Neural crest cell (in vitro differentiated cells): Measurements from ENCODE around the gene CANT1. TPM values are rescaled to one million over a fixed set of nuclear protein-coding genes. Genes with fewer than 3 reads are reported as not detected.

Experiments
- DNase-seq: peaks from one replicate; pipeline ENCODE4 v3.0.0; 2021; ENCODE audit warnings: low read depth, mixed read lengths, low spot score
- H3K27ac Mint-ChIP-seq: one replicate; pipeline ENCODE4 v1.8.0; 2021; ENCODE audit warnings: mild to moderate bottlenecking, mixed read lengths; ENCODE audit not compliant: unreplicated experiment
- H3K27me3 Mint-ChIP-seq: 2 replicates; pipeline ENCODE4 v1.8.0; 2021; ENCODE audit warnings: low read depth, mild to moderate bottlenecking, mixed read lengths
- H3K36me3 Mint-ChIP-seq: 2 replicates; pipeline ENCODE4 v1.8.0; 2021; ENCODE audit warnings: low read depth, mild to moderate bottlenecking, mixed read lengths
- H3K4me1 Mint-ChIP-seq: 2 replicates; pipeline ENCODE4 v1.8.0; 2021; ENCODE audit warnings: mixed read lengths
- H3K4me3 Mint-ChIP-seq: one replicate; pipeline ENCODE4 v1.8.0; 2021; ENCODE audit warnings: mild to moderate bottlenecking, mixed read lengths
- H3K9me3 Mint-ChIP-seq: 2 replicates; pipeline ENCODE4 v1.8.0; 2021; ENCODE audit warnings: mixed read lengths
- CTCF ChIP-seq: fragments of 200-600 bp; sonication (generic); conservative IDR thresholded peaks from 2 replicates; pipeline ENCODE4 v1.5.0; 2021; ENCODE audit warnings: antibody characterized with exemption, mild to moderate bottlenecking
- total RNA-seq: library from RNA; stranded (reverse); gene quantifications from 2 replicates; pipeline ENCODE4 v1.2.1, GENCODE V29; 2021

Gene CANT1
- total RNA-seq, 1 donor from 2014 or later, result 63.8 TPM

- Mint-ChIP-seq H3K4me3 (no peak overlapping the region), H3K36me3 (no peaks in the 10 kb centered on the region), H3K4me1 (no peaks in the 10 kb centered on the region), H3K27ac (no peak overlapping the region), H3K27me3 (peaks cover 5% of the 10 kb centered on the region), H3K9me3 (peaks cover 3% of the 10 kb centered on the region)
- DNase-seq, result no peak
- no peak for TF ChIP-seq CTCF
These were observed 42.6 kb upstream of the CANT1 start for GRCh38 chr17:79052131-79052530.

- no peak for TF ChIP-seq CTCF
- H3K36me3 Mint-ChIP-seq, result no peaks in the 10 kb centered on the region
- no peak for DNase-seq
- no peak overlapping the region for H3K27ac Mint-ChIP-seq
- H3K4me1 Mint-ChIP-seq, result no peaks in the 10 kb centered on the region
- no peak overlapping the region for H3K4me3 Mint-ChIP-seq
- H3K9me3 Mint-ChIP-seq, result peaks cover 3% of the 10 kb centered on the region
- H3K27me3 Mint-ChIP-seq, result peaks cover 5% of the 10 kb centered on the region
These were observed 41.7 kb upstream of the CANT1 start for GRCh38 chr17:79051306-79051705.

GRCh38 chr17:79050551-79050950 is 41.0 kb upstream of the CANT1 start:
- no peak overlapping the region for H3K27ac Mint-ChIP-seq
- no peak for TF ChIP-seq CTCF
- no peaks in the 10 kb centered on the region for H3K36me3 Mint-ChIP-seq
- H3K4me3 Mint-ChIP-seq, result no peak overlapping the region
- no peak for DNase-seq
- peaks cover 3% of the 10 kb centered on the region for H3K9me3 Mint-ChIP-seq
- peaks cover 5% of the 10 kb centered on the region for H3K4me1 Mint-ChIP-seq
- peaks cover 10% of the 10 kb centered on the region for H3K27me3 Mint-ChIP-seq

GRCh38 chr17:79049821-79050220 is 40.3 kb upstream of the CANT1 start:
- Mint-ChIP-seq H3K4me1 (peaks cover 5% of the 10 kb centered on the region), H3K36me3 (no peaks in the 10 kb centered on the region)

GRCh38 chr17:79048826-79049755 is 39.5 kb upstream of the CANT1 start:
- Mint-ChIP-seq H3K4me1 (peaks cover 5% of the 10 kb centered on the region), H3K9me3 (peaks cover under 1% of the 10 kb centered on the region), H3K27ac (no peak overlapping the region), H3K4me3 (no peak overlapping the region), H3K36me3 (no peaks in the 10 kb centered on the region), H3K27me3 (peaks cover 20% of the 10 kb centered on the region)
- no peak for DNase-seq
- no peak for TF ChIP-seq CTCF

More at GRCh38 chr17:79049821-79050220, 40.3 kb upstream of the CANT1 start:
- no peak for DNase-seq
- Mint-ChIP-seq H3K4me3 (no peak overlapping the region), H3K27me3 (peaks cover 15% of the 10 kb centered on the region), H3K9me3 (peaks cover 3% of the 10 kb centered on the region), H3K27ac (no peak overlapping the region)
- no peak for TF ChIP-seq CTCF
